HT1080 (cell line): ENCODE data around the gene LCMT2. TPM values are rescaled to one million over a fixed set of nuclear protein-coding genes. Genes with fewer than 3 reads are reported as not detected.

Experiments used
- DNase-seq: peaks from one replicate; pipeline ENCODE4 v3.0.0-alpha.2; 2015; ENCODE audit warnings: low read depth
- polyA plus RNA-seq, 2 experiments: library from polyadenylated mRNA; depleted of rRNA; stranded (reverse); fragments of >200 nt; gene quantifications; 2 replicates each; pipeline ENCODE4 v1.2.3, GENCODE V29; 2015
- total RNA-seq: library from RNA; depleted of rRNA; stranded (reverse); fragments of >200 nt; shearing (Covaris generic); gene quantifications from 2 replicates; pipeline ENCODE4 v1.2.3, GENCODE V29; 2014; rRNA removed

The LCMT2 gene, protein sequence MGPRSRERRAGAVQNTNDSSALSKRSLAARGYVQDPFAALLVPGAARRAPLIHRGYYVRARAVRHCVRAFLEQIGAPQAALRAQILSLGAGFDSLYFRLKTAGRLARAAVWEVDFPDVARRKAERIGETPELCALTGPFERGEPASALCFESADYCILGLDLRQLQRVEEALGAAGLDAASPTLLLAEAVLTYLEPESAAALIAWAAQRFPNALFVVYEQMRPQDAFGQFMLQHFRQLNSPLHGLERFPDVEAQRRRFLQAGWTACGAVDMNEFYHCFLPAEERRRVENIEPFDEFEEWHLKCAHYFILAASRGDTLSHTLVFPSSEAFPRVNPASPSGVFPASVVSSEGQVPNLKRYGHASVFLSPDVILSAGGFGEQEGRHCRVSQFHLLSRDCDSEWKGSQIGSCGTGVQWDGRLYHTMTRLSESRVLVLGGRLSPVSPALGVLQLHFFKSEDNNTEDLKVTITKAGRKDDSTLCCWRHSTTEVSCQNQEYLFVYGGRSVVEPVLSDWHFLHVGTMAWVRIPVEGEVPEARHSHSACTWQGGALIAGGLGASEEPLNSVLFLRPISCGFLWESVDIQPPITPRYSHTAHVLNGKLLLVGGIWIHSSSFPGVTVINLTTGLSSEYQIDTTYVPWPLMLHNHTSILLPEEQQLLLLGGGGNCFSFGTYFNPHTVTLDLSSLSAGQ
- 10.5 and 11.6 TPM in 2 replicates for total RNA-seq
- polyA plus RNA-seq (2015; cell fraction: cytosol; rRNA removed): 10.1 and 11.5 TPM in 2 replicates
- polyA plus RNA-seq (2015; cell fraction: nucleus; rRNA removed): 12.4 and 17.0 TPM in 2 replicates

- DNase-seq: peak; percentile 92
These were observed at the start of gene LCMT2 for GRCh38 chr15:43329960-43330779. TSS of gene LCMT2 (minus strand) at chr15:43330573. CDS start at chr15:43330489, 84 bp downstream.

DNA sequence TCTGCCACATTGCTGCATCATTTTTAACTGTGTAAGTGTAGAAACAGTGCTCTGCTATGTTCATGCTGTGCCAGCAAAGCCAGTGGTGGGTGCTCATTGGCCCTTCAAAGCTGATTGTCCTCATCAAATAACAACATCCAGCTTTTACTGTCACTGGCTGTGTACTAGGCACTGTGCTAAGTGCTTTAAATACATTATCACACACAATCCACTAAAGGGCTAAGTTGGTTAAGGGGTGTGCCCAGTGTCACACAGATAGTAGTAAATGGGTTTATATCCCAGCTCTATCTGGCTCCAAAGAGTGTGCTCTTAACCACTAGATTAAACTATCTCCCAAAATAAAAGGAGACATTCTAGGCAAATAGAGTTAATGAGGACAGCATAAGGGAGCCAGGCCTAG lies 48.2 kb upstream of the LCMT2 start:
- DNase-seq: no peak

DNA sequence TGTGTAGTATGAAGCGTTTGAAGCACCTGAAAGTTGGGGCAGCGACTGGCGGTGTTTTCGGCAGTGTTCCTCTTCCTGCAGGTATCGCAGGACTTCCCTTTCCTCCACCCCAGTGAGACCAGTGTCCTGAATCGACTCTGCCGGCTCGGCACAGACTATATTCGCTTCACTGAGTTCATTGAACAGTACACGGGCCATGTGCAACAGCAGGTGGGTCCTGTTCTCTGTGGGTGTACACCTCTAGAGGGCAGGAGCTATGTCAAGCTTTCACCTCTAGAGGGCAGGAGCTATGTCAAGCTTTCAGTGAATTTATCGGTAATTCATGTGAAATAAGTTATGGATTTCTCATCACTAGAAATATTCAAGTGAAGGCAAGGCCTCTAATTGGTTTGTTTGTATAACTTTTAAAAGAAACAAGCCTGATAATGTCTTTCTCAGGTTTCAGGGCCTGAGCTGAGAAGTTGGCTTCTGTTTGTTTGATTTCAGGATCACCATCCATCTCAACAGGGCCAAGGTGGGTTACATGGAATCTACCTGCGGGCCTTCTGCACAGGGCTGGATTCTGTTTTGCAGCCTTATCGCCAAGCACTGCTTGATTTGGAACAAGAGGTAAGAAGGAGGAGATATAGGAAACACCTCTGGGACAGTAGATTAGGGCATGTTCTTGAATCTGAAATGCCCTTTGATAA lies 45.8 kb upstream of the LCMT2 start:
- peak; percentile 13 for DNase-seq

DNA sequence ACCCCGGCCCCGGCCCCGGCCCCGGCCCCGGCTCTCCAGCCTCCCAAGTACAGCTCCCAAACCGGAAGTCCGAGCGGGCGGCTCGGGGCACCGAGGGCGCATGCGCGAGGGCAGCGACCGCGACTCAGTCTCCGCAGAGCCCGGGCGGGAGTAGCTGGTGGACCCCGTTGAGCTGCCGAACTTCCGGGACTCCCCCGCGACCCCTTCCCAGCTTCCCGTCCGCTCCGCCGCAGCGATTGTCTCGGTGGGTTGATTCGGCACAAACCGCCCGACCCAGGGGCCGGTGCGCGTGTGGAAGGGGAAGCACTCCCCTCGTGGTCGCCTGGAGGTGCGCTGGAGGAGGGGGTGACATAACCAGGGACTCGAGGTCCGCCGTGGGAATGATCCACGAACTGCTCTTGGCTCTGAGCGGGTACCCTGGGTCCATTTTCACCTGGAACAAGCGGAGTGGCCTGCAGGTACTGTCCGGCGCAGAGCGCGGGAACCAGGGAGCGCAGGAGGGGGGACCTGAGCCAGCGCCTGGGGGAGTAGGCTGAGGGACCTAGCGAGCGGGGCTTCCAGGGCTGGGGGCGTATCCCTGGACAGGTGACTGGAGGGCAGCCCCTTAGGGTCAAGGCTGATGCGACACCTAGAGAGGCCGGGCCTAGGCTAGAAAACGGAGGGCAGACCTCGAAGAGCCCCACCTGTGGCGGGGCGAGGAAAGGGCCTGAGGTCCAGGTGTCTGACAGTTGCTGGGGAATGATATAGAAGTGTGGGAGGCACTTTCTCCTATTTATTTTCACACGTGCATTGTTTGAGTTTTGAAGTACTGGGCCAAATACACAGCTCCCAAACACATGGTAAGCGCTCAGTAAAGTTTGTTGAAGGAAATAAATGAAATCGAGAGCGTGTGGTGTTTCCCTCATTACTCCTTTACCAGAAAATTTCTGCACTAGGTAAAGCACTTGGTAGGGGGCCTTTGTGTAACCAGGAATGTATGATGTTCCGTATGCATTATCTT lies 40.9 kb upstream of the LCMT2 start, which contains the start of the genes TUBGCP4 and ZSCAN29:
TUBGCP4 (plus strand) TSS at position 127 of the 1,000 bp plus-strand sequence; CDS start at position 381, 254 bp downstream.
ZSCAN29 (minus strand) TSS at position 69 of the 1,000 bp plus-strand sequence. CDS start 1,130 bp downstream, outside the sequence.
- DNase-seq: peak; percentile 78

DNA sequence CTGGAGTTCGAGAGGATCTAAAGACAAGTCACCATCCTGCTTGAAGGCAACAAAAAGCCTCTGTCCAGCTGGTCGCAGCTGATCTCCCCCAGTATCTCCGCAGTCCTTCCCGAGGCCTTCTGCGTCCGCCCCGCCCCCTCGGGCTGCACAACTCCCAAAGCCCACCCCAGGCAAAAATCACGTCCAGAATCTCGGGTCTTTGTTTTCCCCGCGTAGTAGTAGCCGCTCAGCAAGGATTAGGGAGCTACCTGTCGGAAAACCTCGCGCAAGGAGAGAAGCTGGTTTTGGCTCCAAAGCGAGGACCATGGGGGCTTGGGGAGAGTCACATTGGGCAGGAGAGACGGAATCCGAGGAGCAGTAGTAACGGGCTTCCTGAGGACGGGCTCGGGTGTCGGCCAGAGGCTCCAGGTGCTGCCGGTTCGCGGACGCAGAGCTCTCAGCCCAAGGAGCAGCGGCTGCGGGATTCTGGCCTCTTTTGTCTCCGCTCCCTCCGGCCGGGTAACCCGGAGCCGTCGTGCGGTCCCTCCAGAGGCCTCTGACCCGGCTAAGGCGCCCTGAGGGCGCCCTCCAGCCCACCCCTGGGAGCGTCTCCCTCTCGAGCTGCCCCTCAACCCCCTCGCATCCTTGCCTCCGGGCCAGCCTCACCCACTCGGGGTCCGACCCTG lies 40.1 kb upstream of the LCMT2 start:
- DNase-seq: peak; percentile 19

DNA sequence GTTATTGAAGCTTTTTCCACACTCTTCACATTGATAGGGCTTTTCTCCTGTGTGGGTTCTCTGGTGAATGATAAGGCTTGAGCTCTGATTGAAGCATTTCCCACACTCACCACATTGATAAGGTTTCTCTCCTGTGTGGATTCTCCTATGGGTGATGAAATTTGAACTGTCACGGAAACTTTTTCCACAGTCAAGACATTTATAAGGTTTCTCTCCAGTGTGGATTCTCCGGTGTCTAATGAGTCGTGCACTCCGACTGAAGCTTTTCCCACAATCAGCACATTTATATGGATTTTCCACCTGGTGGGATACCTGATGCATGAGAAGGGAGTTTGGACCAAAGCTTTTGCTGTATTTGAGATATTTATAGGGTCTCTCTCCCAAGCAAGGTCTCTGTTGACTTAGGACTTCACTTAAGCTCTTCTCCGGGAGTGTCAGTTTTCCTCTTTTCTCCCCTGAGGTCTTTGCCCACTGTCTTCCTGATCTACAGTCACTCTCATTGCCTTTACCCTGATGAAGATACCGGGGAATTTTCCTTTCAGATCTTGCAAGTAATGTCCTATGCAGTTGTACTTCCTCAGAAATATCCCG lies 31.0 kb upstream of the LCMT2 start:
- no peak for DNase-seq

GRCh38 chr15:43360821-43361220 lies 30.4 kb upstream of the LCMT2 start:
- no peak for DNase-seq

DNA sequence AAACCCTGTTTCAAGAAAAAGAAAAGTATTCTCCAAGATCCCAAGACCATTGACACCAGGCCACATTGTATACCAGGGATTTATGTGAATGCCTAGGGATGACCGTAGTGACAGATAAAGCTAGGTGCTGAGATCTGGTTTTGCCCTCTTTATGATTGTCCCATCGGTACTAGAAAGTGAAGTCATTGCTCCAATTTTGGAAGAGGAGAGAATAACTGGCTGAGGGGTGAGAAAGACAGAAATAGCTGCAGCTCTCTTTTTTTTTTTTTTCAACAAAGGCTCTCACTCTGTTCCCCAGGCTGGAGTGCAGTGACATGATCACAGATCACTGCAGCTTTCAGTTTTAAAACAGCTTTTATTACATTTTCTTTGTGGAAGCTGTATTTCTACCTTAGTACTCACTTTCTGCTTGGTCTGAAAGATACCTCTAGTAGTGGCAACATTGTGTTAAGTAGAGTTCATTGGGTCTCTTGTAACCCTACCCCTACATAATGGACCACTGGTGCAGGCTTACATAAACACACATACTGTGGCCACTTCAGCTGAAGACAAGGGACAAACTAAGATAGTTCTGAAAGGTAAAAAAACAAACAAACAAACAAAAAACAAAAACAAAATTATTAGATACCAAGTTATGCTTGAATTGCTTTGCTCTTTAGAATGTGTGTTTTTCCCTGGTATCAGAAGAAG lies 22.5 kb upstream of the LCMT2 start:
- DNase-seq: no peak

DNA sequence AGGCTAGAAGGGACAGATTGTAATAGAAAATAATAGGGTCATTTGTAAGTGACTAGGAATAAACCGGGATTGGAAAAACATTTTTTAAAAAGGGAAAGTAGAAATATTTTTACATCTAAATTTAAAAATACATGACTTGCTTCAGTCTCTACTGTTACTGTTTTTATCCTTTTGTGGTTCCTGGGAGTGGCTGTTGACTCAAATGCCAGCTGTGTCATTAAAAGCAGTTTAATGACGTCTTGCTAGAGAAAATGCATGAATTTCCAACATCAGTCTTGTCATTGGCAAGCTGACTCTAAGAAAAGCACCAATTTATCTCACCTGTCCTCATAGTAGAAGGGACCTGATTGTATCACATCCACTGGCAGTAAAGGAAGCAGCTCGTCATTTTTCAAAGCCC lies 16.7 kb upstream of the LCMT2 start:
- DNase-seq: no peak

GRCh38 chr15:43346305-43346704 lies 15.9 kb upstream of the LCMT2 start:
- DNase-seq: no peak

DNA sequence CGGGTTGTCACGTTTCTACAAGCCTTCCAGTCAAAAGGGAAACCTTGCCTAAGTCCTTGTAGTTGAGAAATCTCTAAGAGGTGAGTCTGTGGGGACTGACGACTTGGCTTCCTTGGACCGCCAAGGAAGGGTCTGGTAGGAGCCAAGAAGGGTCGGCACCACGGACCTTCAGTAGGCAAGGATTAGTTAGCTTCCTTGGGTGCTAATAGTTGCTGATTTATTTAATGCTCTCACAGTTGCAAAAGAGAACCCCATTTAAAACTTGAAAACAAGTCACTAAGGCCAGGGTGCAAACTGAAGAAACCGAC lies 361 bp upstream of the LCMT2 start:
- no peak for DNase-seq

- DNase-seq: no peak
These were observed 985 bp downstream of the LCMT2 start for GRCh38 chr15:43329217-43329959.

DNA sequence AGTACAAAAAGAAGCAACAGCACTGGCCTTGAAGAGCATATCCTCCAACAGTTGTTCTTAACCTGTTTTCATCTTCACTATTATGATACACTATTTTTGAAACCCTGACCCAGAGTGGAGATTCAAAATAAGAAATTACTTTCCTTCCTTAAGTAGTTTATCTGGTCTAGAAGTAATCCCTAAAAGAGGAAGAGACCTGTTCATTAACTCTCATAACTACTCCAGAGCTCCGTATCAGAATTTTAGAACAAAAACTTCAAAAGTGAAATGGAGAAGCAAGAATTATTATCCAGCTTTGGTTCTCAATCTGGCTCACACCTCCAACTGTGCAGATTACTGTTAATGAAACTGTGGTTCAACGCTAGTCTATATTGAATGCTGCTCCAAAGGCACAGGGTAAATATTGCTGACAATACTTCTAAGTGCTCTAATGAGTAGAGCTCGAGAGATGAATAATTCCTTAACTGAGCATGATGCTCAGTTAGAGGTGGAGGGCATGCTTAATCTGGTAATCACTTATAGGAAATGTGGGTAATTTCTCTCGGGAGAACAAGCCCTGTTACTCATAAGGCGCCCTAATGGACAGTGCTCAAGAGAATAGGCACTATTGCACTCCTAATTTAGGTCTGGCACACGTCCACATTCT lies 5.2 kb downstream of the LCMT2 start:
- no peak for DNase-seq

DNA sequence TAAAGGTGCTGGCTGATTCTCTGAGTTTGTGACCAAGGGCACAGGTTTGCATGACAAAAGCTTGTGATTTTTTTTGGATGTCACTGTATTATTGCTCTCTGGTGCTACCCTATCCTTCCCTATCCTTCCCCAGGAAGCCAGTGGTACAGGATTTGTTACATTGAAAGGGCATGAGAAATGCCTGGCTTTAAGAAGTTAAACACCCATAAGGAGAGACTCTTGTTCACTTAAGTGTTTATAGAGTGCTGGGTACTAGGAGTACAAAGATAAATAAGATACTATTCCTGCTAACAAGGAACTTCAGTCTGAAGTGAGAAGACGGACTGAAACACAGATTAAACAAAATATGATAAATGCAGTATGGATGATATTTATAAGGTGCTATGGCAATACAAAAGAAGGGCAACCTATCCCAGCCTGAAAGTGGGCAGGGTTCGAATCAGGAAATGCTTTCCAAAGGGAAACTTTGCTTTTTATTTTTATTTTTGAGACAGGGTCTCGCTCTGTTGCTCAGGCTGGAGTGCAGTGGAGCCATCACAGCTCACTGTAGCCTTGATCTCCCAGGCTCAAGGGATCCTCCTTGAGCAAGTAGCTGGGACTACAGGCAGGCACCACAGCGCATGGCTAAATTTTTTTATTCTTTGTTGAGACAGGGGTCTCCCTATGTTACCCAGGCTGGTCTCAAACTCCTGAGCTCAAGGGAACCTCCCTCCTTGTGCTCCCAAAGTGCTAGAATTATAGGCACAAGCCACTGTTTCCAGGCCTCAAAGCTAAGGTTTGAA lies 11.2 kb downstream of the LCMT2 start:
- no peak for DNase-seq

DNA sequence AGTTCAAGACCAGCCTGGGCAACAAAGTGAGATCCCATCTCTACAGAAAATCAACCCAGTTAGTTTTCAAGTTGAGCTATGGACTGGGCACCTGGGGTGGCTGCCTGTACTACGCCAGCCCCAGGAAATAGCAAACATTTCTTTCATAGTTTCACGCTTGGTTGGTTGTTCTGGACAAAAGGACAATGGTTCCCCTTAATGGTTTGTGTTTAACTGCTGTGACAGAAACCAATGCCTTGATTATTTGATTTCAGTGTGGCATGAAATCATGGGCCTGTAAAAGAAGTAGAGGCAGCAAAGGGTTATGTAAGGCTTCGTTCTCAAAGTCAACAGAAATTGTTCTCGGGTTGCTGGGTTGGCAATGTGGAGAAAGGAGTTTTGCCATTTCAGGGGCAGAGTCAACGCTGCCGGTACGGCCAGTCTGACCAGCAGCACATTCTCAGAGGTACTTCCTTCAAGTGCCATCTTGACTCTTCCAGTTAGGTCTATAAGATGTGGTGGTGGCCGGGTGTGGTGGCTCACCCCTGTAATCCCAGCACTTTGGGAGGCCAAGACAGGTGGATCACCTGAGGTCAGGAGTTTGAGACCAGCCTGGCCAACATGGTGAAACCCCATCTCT lies 12.7 kb downstream of the LCMT2 start:
- DNase-seq: no peak

DNA sequence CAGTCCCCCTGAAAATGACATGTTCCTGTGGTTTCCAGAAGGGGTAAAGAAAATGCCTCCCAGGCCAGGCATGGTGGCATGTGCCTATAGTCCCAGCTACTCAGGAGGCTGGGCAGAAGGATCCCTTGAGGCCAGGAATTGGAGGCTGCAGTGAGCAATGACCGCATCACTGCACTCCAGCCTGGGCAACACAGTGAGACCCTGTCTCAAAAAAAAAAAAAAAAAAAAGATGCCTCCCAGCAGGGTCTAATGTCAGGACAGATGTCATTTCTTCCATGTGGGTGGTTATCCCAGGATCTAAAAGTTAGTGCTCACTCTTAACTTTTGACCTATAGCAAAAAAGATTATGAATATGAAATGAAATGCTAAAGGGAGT lies 13.4 kb downstream of the LCMT2 start:
- DNase-seq: no peak
